ENCODE results near the gene ZNF182.
"Not testable (repeated sequence)": the region's sequence is repeated elsewhere in the genome, so short reads cannot be mapped to it uniquely, and the experiment has no call there.

ZNF182 gene

DNA sequence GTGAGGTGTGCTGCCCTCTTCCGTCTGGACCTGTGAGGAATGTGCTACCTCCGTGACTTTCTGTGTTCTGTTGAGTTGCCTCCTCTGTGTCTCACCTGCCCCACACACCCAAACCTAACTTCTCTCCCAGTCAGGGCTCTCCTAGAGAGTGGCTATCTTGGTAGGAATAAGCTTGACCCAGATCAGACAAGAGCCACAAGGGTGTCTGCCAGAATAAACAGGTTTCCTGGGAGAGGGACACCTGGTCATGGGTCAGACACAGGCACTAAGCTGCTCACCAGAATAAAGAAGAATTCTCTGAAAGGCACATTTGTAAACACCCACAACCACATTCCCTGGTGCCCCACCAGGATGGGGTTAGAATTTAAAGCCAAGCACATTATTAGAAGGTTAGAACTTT lies 11.1 kb downstream of the ZNF182 start:
- DNase-seq = no peak

GRCh38 chrX:47992095-47992380 lies 11.8 kb downstream of the ZNF182 start:
- no peak for DNase-seq

DNA sequence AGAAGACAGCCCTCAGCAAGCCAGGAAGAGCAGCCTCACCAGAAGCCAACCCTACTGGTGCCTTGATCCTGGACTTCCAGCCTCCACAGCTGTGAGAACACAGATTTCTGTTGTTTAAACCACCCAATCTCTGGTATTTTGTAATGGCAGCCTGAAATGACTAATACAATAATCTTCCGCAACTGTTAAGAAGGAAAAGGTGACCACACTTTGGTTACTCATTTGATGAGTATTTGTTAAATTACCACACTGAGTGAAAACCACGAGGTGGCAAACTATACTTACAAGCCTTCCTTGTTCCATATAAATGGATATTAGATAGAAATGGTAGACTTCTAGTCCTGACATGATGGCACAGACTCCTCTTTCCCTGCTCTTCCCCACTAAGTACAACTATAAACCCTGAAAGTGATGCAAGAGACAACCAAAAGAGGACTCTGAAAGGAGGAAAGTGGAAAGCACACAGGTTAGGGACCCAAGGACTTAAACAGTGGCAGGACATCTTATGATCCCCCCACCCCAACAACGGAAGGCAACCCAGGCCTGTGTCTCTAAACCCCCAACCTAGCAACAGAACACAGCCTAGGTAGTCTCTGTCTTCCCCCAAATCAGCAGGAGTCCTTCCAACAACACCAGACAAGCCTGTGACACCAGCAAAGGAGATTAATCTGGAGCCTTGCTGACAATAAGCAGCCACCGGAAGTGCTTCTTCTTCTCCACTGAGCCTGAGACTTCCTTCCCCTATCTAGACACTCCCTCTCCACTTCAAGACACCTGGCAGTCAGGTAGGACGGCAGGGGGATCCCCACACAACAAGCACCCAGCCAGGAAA lies 12.3 kb downstream of the ZNF182 start:
- no peak for DNase-seq

GRCh38 chrX:47976254-47977151 lies 27.3 kb downstream of the ZNF182 start:
- no peak for DNase-seq

- DNase-seq = no peak
These were observed 30.6 kb downstream of the ZNF182 start for GRCh38 chrX:47973235-47973634.

DNA sequence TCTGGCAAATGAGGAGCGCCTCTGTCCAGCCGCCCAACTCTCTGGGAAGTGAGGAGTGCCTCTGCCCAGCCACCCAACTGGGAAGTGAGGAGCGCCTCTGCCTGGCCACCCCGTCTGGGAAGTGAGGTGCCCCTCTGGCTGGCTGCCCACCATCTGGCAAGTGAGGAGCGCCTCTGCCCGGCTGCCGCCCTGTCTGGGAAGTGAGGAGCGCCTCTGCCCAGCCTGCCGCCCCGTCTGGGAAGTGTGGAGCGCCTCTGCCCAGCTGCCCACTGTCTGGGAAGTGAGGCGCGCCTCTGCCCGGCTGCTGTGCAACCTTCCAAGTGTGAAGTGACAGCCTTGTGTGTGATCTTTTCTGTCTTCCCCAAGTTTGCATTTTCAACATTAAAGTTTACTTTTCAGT lies 38.3 kb downstream of the ZNF182 start:
- DNase-seq = not testable (repeated sequence)

GRCh38 chrX:47961830-47962229 lies 42.0 kb downstream of the ZNF182 start:
- not testable (repeated sequence) for DNase-seq

DNA sequence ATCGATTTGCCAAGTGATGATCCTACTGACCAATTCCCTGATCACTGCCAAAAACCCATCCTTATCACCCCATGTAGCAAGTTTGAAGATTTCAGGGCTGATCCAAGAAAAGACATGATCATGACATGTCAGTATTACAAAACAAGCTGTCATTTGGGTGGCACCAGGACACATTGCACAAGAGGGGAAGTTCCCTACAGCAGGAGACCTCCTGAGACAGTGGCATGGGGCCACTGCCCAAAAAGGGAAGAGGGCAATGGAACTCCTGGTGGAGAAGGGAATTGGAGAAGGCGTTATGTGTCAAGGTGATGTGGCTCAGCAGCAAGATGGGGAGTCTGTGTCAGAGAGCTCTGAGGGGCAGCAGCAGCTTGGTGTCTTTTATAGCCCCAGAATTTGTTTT lies 43.4 kb downstream of the ZNF182 start:
- DNase-seq = no peak

DNA sequence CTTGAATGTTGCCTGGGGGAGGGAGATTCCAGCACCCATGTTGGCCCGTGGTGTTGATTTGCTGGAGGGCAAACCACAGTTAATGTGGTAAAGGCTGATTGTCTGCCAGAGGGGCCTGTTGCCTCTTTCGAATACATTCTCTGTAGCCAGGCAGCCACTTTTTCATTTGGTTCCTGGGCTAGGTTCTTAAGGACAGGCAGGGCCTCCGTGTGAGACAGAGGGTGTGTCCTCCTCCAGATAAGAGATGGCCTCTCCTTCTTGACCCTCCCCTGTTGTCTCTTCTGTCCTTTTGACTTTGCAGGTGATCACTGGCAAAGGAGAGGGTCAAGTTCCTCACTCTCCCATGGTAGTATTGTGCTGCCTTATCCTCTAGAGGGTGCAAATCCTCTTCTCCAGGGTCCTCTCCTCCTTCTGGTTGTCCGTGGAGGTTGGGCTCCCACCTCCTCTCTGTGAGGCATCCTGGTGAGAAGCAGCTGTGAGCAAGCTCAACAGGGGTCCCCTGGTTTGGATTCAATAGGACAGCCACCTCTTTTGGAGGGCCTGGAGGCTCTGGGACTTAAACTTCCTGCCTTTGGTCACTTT lies 44.9 kb downstream of the ZNF182 start:
- DNase-seq = no peak

- DNase-seq = not testable (repeated sequence)
These were observed 45.6 kb downstream of the ZNF182 start for GRCh38 chrX:47958206-47958605.

- no peak for DNase-seq
These were observed 47.8 kb downstream of the ZNF182 start for GRCh38 chrX:47956016-47956415.

DNA sequence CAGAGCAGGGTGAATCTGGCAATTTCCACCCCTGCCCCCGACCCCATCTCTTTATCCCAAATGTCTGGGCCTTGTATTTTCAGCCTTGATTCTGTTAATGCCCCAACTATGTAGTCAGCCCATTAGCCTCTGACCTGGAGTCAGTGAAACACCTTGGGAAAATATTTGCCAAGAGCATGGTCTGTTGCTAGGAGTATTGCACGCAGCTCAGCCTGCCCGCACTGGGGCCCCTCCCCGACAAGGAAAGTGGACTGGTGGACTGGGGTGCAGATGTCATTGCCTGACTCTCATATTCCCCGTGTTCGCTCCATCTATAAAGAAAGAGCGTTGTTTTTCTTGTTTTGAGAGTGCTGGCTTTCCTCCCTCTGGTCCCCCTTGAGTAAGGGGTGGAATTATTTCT lies 48.5 kb downstream of the ZNF182 start:
- not testable (repeated sequence) for DNase-seq

DNA sequence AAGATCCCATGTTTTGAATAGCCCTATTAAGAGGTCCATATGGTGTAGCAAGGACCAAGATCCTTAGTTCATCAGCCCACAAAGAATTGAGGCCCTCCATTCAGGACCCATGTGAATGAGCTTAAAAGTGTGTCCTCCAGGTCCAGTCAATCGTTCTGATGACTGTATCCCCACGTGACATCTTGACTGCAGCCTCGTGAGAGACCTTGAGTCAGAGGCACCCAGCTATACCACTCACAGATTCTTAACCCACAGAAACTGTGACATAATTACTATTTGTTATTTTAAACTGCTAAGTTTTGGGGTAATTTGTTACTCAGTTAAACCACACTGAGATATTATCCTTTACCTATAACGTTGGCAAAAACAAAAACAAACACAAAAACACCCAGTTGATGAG lies 62.4 kb downstream of the ZNF182 start:
- no peak for DNase-seq

DNA sequence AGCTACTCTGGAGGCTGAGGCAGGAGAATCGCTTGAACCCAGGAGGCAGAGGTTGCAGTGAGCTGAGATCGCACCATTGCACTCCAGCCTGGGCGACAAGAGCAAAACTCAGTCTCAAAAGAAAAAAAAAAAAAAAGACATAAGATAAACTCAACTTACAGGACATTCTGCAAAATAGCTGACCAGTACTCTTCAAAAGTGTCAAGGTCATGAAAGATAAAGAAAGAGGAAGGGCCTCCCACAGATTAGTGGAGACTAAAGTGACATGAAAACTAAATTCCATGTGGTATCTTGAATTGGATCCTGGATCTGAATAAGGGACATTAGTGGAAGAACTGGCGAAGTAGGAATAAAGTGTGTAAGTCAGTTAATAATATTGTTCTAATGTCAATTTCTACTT lies 63.3 kb downstream of the ZNF182 start:
- DNase-seq = no peak

GRCh38 chrX:47936940-47937317 lies 66.9 kb downstream of the ZNF182 start:
- DNase-seq = no peak

- DNase-seq = no peak
These were observed 67.4 kb downstream of the ZNF182 start for GRCh38 chrX:47936224-47936939.

- DNase-seq = no peak
These were observed 69.8 kb downstream of the ZNF182 start for GRCh38 chrX:47933946-47934345.

DNA sequence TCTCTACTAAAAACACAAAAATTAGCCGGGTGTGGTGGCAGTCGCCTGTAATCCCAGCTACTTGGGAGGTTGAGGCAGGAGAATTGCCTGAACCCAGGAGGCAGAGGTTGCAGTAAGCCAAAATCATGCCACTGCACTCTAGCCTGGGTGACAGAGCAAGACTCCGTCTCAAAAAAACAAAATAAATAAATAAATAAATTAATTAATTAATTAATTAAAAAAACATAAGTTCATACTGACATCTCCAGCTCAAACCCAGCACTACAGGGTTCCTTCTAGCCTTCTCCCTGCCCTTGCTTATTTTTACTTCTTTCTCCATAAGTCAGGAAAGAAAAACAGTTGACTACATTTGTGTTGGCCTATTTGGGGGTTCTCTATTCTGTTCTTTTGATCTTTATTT lies 71.8 kb downstream of the ZNF182 start:
- not testable (repeated sequence) for DNase-seq

- no peak for DNase-seq
These were observed 76.6 kb downstream of the ZNF182 start for GRCh38 chrX:47927212-47927611.

Measured in GF-D8 (cell line).